Measurements from ENCODE around the gene CTNNA1.

DNA sequence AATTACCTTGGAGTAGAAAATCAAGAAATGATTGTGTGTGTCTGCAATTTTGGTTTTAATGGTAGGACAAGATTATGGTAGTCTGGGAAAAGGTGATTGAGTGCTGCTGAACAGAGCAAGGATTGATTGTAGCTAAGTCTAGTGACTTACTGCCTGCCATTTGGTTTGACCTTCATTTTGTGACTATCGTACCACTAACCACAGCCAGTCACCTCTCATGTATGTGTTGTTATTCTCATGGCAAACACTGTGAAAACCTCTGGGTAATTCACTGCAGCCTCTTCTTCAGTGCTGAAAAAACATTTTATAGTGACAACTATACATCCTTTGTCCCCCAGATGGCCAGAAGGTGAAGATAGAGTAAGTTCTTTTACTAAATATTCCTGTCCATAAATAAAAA is 37.5 kb downstream of the CTNNA1 start:
- TF ChIP-seq CTCF (IDR thresholded peaks at IDR 0.05) (no peak), POLR2A (IDR thresholded peaks at IDR 0.05) (no peak)

All from right lobe of liver (tissue), 4 donors.